SU-DHL-6 (cell line): ENCODE results near the gene ASXL1.

Source experiments
- H2AFZ ChIP-seq: fragments of 200-600 bp; sonication (generic); 2 replicates; pipeline ENCODE4 v1.6.1; 2014; ENCODE audit warnings: low read depth, mild to moderate bottlenecking, moderate library complexity, mixed read lengths, antibody characterized with exemption, low read length; ENCODE audit not compliant: severe bottlenecking
- H3F3A ChIP-seq: fragments of 200-600 bp; shearing (Covaris generic); 2 replicates; pipeline ENCODE4 v1.6.0; 2016; ENCODE audit warnings: antibody characterized with exemption, mild to moderate bottlenecking; ENCODE audit not compliant: insufficient read depth
- H3K27ac ChIP-seq: fragments of 200-600 bp; sonication (generic); 2 replicates; pipeline ENCODE4 v1.5.1; 2016; ENCODE audit warnings: low read depth, mild to moderate bottlenecking, low read length, moderate library complexity, mixed read lengths
- H3K27me3 ChIP-seq: fragments of 200-600 bp; sonication (generic), shearing (Covaris generic); 2 replicates; pipeline ENCODE4 v1.6.0; 2014; ENCODE audit warnings: mild to moderate bottlenecking, low read length
- H3K36me3 ChIP-seq: fragments of 200-600 bp; sonication (generic); 2 replicates; pipeline ENCODE4 v1.6.1; 2014; ENCODE audit warnings: mild to moderate bottlenecking, low read length, mixed read lengths
- H3K4me2 ChIP-seq: fragments of 300-600, 200-600 bp; shearing (Covaris generic), sonication (generic); 2 replicates; pipeline ENCODE4 v1.6.0; 2014; ENCODE audit warnings: low read length, low read depth, mild to moderate bottlenecking; ENCODE audit not compliant: poor library complexity, severe bottlenecking
- H3K4me3 ChIP-seq: fragments of 200-600 bp; sonication (generic); 2 replicates; pipeline ENCODE4 v1.5.1; 2014; ENCODE audit warnings: antibody characterized with exemption, low read length, mild to moderate bottlenecking, mixed read lengths; ENCODE audit not compliant: insufficient read depth, poor library complexity, severe bottlenecking
- H3K79me2 ChIP-seq: fragments of 200-600 bp; sonication (generic); 2 replicates; pipeline ENCODE4 v1.6.1; 2014; ENCODE audit warnings: mild to moderate bottlenecking, low read length, moderate library complexity; ENCODE audit not compliant: insufficient read depth
- H3K9ac ChIP-seq: fragments of 200-600 bp; sonication (generic); 2 replicates; pipeline ENCODE4 v1.7.0; 2014; ENCODE audit warnings: mild to moderate bottlenecking, low read length
- H3K9me2 ChIP-seq: fragments of 200-600 bp; sonication (generic); replicated peaks from 2 replicates; pipeline ENCODE4 v1.6.1; 2014; ENCODE audit warnings: low read length; ENCODE audit not compliant: insufficient read depth
- H3K9me3 ChIP-seq: fragments of 200-600 bp; sonication (generic); 2 replicates; pipeline ENCODE4 v1.6.1; 2014; ENCODE audit warnings: low read length, mixed read lengths; ENCODE audit not compliant: insufficient read depth
- H4K20me1 ChIP-seq: fragments of 200-600 bp; sonication (generic); 2 replicates; pipeline ENCODE4 v1.6.1; 2014; ENCODE audit warnings: low read depth, mild to moderate bottlenecking, antibody characterized with exemption, low read length, moderate library complexity, mixed read lengths
- CTCF ChIP-seq: fragments of 200-600 bp; sonication (generic); IDR thresholded peaks from one replicate; pipeline ENCODE4 v1.5.1; 2017; ENCODE audit warnings: antibody characterized with exemption, mild to moderate bottlenecking, low read length, moderate library complexity; ENCODE audit not compliant: insufficient read depth, poor library complexity, severe bottlenecking
- EZH2phosphoT487 ChIP-seq: fragments of 200-600 bp; sonication (generic), shearing (Covaris generic); conservative IDR thresholded peaks from 2 replicates; pipeline ENCODE4 v1.6.1; 2018; ENCODE audit warnings: mild to moderate bottlenecking, antibody characterized with exemption, low read length, moderate library complexity, mixed read lengths

Gene ASXL1

GRCh38 chr20:32468860-32469259 lies 110.7 kb downstream of the ASXL1 start:
- Histone ChIP-seq H3K9me2 (no peaks in the 10 kb centered on the region), H3K27me3 (no peaks in the 10 kb centered on the region), H3F3A (no peaks in the 10 kb centered on the region), H3K79me2 (no peaks in the 10 kb centered on the region), H4K20me1 (no peaks in the 10 kb centered on the region), H3K4me3 (no peak overlapping the region), H3K9ac (no peak overlapping the region), H3K9me3 (no peaks in the 10 kb centered on the region), H3K27ac (no peak overlapping the region), H3K36me3 (no peaks in the 10 kb centered on the region), H2AFZ (no peak overlapping the region), H3K4me2 (no peak overlapping the region)
- TF ChIP-seq CTCF (no peak), EZH2phosphoT487 (no peak)

DNA sequence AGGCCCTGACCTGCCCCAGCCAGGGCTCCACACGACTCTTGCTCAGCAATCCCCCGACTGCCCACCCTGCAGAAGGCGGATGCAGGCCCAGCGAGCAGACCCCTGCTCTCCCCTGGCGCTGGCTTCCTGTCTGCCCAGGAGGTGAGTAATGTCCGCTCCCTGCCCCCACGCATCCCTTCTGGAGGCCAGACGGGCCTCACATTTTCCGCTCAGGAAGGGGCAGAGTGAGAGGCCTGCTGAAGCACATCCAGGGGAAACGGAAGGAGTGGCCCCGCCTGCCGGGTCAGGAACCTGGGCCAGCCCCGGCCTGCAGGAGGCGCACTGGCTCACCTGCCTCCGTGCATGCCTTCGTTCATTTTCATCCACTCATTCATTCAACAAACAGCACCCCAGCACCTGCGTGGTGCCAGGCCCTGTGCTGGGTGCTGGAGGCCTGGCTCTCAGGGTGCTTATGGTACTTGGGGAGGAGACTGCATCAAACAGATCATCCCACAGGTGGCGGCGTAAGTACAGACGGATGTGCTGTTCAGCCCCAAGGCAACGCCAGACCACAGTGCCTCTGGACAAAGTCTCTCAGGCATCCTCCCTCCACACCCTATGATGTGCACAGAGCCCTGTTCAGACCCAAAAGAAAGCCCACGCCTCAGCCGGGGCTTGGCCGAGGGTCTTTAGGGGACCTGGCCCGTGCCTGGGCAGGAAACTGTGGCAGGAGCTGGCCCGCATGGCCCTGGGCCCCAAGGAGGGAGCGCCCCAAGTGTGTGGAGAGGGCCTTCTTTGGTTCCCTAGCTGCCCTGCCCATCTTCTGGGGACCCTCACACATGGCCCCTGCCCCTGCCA lies 112.1 kb downstream of the ASXL1 start:
- Histone ChIP-seq H3K36me3 (no peaks in the 10 kb centered on the region), H3K27ac (no peak overlapping the region), H3F3A (no peaks in the 10 kb centered on the region), H3K4me2 (no peak overlapping the region), H3K9me2 (no peaks in the 10 kb centered on the region), H3K9ac (no peak overlapping the region), H3K9me3 (no peaks in the 10 kb centered on the region), H2AFZ (no peak overlapping the region), H4K20me1 (no peaks in the 10 kb centered on the region), H3K4me3 (no peak overlapping the region), H3K79me2 (no peaks in the 10 kb centered on the region), H3K27me3 (no peaks in the 10 kb centered on the region)
- peak; percentile 49 for TF ChIP-seq CTCF
- TF ChIP-seq EZH2phosphoT487: no peak

- Histone ChIP-seq H3K4me2 (no peak overlapping the region), H4K20me1 (no peaks in the 10 kb centered on the region)
Measured at GRCh38 chr20:32470940-32471339, 112.8 kb downstream of the ASXL1 start.

More at GRCh38 chr20:32470940-32471339, 112.8 kb downstream of the ASXL1 start:
- no peaks in the 10 kb centered on the region for H3K36me3 ChIP-seq
- TF ChIP-seq CTCF (no peak), EZH2phosphoT487 (no peak)
- H3K9me2 ChIP-seq: no peaks in the 10 kb centered on the region
- H3F3A ChIP-seq: no peaks in the 10 kb centered on the region
- no peaks in the 10 kb centered on the region for H3K79me2 ChIP-seq
- H3K9me3 ChIP-seq: no peaks in the 10 kb centered on the region
- no peak overlapping the region for H3K9ac ChIP-seq
- H3K4me3 ChIP-seq: no peak overlapping the region
- no peaks in the 10 kb centered on the region for H3K27me3 ChIP-seq
- H2AFZ ChIP-seq: no peak overlapping the region
- H3K27ac ChIP-seq: no peak overlapping the region
